Raji (cell line): ENCODE data around the gene TMEM248.

Source experiments
- POLR2A ChIP-seq: IDR thresholded peaks from 2 replicates; pipeline ENCODE4 v1.6.1; 2011; ENCODE audit warnings: low read depth, low read length, control low read depth; ENCODE audit not compliant: insufficient read depth

TMEM248 gene

GRCh38 chr7:66970310-66970709, 49.3 kb downstream of the TMEM248 start:
- no peak for TF ChIP-seq POLR2A

GRCh38 chr7:66974986-66975590, 54.1 kb downstream of the TMEM248 start:
- no peak for TF ChIP-seq POLR2A

- peak; percentile 94 for TF ChIP-seq POLR2A
Measured at GRCh38 chr7:66995050-66995776, 74.2 kb downstream of the TMEM248 start, which contains the start of gene SBDS. Gene SBDS, minus strand, starts transcription at chr7:66995586. Its CDS starts 169 bp downstream, at chr7:66995417.

- peak; percentile 92 for TF ChIP-seq POLR2A
Measured at GRCh38 chr7:66996444-66997191, 75.6 kb downstream of the TMEM248 start, which contains the start of gene TYW1. Gene TYW1, plus strand, starts transcription at chr7:66996833. Its CDS starts 146 bp downstream, at chr7:66996979.

GRCh38 chr7:67006965-67007364, 85.9 kb downstream of the TMEM248 start:
- TF ChIP-seq POLR2A = no peak
